ENCODE data around the gene SPPL3.

The SPPL3 gene

GRCh38 chr12:120817559-120818330, 86.4 kb downstream of the SPPL3 start (continued):
- no peak for TF ChIP-seq ZNF140 (tag by site-specific recombination; IDR thresholded peaks at IDR 0.05)
- no peak for TF ChIP-seq ZSCAN30 (tag by site-specific recombination; IDR thresholded peaks at IDR 0.05)
- peak; percentile 23; the same call in 1 of the 2 replicates for TF ChIP-seq ZBTB17 (tag by site-specific recombination; IDR thresholded peaks at IDR 0.05)
- no peak for TF ChIP-seq ZNF501 (tag by site-specific recombination; IDR thresholded peaks at IDR 0.05)
- TF ChIP-seq, protein P1, sequence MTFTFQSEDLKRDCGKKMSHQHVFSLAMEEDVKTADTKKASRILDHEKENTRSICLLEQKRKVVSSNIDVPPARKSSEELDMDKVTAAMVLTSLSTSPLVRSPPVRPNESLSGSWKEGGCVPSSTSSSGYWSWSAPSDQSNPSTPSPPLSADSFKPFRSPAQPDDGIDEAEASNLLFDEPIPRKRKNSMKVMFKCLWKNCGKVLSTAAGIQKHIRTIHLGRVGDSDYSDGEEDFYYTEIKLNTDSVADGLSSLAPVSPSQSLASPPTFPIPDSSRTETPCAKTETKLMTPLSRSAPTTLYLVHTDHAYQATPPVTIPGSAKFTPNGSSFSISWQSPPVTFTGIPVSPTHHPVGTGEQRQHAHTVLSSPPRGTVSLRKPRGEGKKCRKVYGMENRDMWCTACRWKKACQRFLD (tag by site-specific recombination; IDR thresholded peaks at IDR 0.05) = no peak
- TF ChIP-seq, protein P2, sequence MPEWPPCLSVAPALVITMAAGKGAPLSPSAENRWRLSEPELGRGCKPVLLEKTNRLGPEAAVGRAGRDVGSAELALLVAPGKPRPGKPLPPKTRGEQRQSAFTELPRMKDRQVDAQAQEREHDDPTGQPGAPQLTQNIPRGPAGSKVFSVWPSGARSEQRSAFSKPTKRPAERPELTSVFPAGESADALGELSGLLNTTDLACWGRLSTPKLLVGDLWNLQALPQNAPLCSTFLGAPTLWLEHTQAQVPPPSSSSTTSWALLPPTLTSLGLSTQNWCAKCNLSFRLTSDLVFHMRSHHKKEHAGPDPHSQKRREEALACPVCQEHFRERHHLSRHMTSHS (tag by site-specific recombination; IDR thresholded peaks at IDR 0.05) = no peak
- TF ChIP-seq, protein P3, sequence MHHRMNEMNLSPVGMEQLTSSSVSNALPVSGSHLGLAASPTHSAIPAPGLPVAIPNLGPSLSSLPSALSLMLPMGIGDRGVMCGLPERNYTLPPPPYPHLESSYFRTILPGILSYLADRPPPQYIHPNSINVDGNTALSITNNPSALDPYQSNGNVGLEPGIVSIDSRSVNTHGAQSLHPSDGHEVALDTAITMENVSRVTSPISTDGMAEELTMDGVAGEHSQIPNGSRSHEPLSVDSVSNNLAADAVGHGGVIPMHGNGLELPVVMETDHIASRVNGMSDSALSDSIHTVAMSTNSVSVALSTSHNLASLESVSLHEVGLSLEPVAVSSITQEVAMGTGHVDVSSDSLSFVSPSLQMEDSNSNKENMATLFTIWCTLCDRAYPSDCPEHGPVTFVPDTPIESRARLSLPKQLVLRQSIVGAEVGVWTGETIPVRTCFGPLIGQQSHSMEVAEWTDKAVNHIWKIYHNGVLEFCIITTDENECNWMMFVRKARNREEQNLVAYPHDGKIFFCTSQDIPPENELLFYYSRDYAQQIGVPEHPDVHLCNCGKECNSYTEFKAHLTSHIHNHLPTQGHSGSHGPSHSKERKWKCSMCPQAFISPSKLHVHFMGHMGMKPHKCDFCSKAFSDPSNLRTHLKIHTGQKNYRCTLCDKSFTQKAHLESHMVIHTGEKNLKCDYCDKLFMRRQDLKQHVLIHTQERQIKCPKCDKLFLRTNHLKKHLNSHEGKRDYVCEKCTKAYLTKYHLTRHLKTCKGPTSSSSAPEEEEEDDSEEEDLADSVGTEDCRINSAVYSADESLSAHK (tag by site-specific recombination; IDR thresholded peaks at IDR 0.05) = peak; percentile 75

- no peaks in the 10 kb centered on the region for H3K9me3 ChIP-seq (ENCODE audit: control insufficient read depth, insufficient read depth, low read depth, low read length)
- no peaks in the 10 kb centered on the region for H3K36me3 ChIP-seq (ENCODE audit: control insufficient read depth in 2 of 2, insufficient read depth in 1 of 2, low read length in 2 of 2)
- TF ChIP-seq YY1 (tag by site-specific recombination; IDR thresholded peaks at IDR 0.05) = no peak
- TF ChIP-seq ZNF555 (tag by site-specific recombination; conservative IDR thresholded peaks at IDR 0.05) = no peak
- no peak for TF ChIP-seq ZNF146 (tag by site-specific recombination; IDR thresholded peaks at IDR 0.05)
- TF ChIP-seq SCRT1 (tag by site-specific recombination; IDR thresholded peaks at IDR 0.05; ENCODE audit: borderline replicate concordance) = peak; percentile 67; the same call in 1 of the 2 replicates
- TF ChIP-seq SCRT2 (tag by site-specific recombination; IDR thresholded peaks at IDR 0.05) = peak; percentile 94
- TF ChIP-seq ZNF707 (tag by site-specific recombination; IDR thresholded peaks at IDR 0.05) = no peak
- TF ChIP-seq, protein P4, sequence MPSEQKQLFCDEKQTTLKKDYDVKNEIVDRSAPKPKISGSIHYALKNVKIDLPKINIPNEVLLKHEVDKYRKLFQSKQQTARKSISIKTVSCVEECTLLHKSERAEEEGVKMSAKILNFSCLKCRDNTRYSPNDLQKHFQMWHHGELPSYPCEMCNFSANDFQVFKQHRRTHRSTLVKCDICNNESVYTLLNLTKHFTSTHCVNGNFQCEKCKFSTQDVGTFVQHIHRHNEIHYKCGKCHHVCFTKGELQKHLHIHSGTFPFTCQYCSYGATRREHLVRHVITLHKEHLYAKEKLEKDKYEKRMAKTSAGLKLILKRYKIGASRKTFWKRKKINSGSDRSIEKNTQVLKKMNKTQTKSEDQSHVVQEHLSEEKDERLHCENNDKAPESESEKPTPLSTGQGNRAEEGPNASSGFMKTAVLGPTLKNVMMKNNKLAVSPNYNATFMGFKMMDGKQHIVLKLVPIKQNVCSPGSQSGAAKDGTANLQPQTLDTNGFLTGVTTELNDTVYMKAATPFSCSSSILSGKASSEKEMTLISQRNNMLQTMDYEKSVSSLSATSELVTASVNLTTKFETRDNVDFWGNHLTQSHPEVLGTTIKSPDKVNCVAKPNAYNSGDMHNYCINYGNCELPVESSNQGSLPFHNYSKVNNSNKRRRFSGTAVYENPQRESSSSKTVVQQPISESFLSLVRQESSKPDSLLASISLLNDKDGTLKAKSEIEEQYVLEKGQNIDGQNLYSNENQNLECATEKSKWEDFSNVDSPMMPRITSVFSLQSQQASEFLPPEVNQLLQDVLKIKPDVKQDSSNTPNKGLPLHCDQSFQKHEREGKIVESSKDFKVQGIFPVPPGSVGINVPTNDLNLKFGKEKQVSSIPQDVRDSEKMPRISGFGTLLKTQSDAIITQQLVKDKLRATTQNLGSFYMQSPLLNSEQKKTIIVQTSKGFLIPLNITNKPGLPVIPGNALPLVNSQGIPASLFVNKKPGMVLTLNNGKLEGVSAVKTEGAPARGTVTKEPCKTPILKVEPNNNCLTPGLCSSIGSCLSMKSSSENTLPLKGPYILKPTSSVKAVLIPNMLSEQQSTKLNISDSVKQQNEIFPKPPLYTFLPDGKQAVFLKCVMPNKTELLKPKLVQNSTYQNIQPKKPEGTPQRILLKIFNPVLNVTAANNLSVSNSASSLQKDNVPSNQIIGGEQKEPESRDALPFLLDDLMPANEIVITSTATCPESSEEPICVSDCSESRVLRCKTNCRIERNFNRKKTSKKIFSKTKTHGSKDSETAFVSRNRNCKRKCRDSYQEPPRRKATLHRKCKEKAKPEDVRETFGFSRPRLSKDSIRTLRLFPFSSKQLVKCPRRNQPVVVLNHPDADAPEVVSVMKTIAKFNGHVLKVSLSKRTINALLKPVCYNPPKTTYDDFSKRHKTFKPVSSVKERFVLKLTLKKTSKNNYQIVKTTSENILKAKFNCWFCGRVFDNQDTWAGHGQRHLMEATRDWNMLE (tag by site-specific recombination; conservative IDR thresholded peaks at IDR 0.05; ENCODE audit: low read depth) = no peak
- no peak for TF ChIP-seq ZNF530 (tag by site-specific recombination; IDR thresholded peaks at IDR 0.05; ENCODE audit: low read depth)
- H3K4me1 ChIP-seq (ENCODE audit: control insufficient read depth, insufficient read depth, low read length) = peaks cover 20% of the 10 kb centered on the region
- no peak overlapping the region for H3K4me3 ChIP-seq (ENCODE audit: low read depth, low read length)
- CTCF ChIA-PET = no interaction called here
- no peak overlapping the region for H3K27ac ChIP-seq (ENCODE audit: extremely low read depth, low read depth, low read length)
- POLR2A ChIA-PET = no interaction called here
These were observed 87.8 kb downstream of the SPPL3 start for GRCh38 chr12:120816363-120816762.

Data from HEK293 (cell line).